NOMO-1 treated with dmso at 0.1 percent for 144 hours (cell line): ENCODE results near the gene CMTM1.

Experiments used
- DNase-seq: peaks from one replicate; lab custom pipeline; 2025; ENCODE audit not compliant: unreplicated experiment; lab: John Stamatoyannopoulos, UW

The CMTM1 gene

GRCh38 chr16:66566051-66566901 is at the start of gene CMTM1:
TSS of gene CMTM1 (plus strand) at chr16:66566439. CDS start at chr16:66566514, 75 bp downstream.
- DNase-seq: no peak

GRCh38 chr16:66516509-66516807 is 49.8 kb upstream of the CMTM1 start:
- no peak for DNase-seq

- peak; percentile 96 for DNase-seq
Observed at GRCh38 chr16:66516808-66517585, 49.2 kb upstream of the CMTM1 start.

- no peak for DNase-seq
Observed at GRCh38 chr16:66517586-66518263, 48.5 kb upstream of the CMTM1 start.

- DNase-seq: no peak
Observed at GRCh38 chr16:66519482-66520373, 46.5 kb upstream of the CMTM1 start.

GRCh38 chr16:66520406-66521170 is 45.7 kb upstream of the CMTM1 start:
- DNase-seq: peak; percentile 48

- no peak for DNase-seq
Observed at GRCh38 chr16:66521252-66521713, 45.0 kb upstream of the CMTM1 start.

- peak; percentile 65 for DNase-seq
Observed at GRCh38 chr16:66521951-66522771, 44.1 kb upstream of the CMTM1 start.

GRCh38 chr16:66522816-66523590 is 43.2 kb upstream of the CMTM1 start:
- no peak for DNase-seq

GRCh38 chr16:66523861-66524354 is 42.3 kb upstream of the CMTM1 start:
- peak; percentile 78 for DNase-seq

GRCh38 chr16:66524601-66525164 is 41.6 kb upstream of the CMTM1 start:
- peak; percentile 98 for DNase-seq

- no peak for DNase-seq
Observed at GRCh38 chr16:66525396-66526180, 40.7 kb upstream of the CMTM1 start.

GRCh38 chr16:66528294-66528693 is 37.9 kb upstream of the CMTM1 start:
- no peak for DNase-seq

- DNase-seq: no peak
Observed at GRCh38 chr16:66529475-66529874, 36.8 kb upstream of the CMTM1 start.

- DNase-seq: no peak
Observed at GRCh38 chr16:66534376-66534799, 31.9 kb upstream of the CMTM1 start.

- no peak for DNase-seq
Observed at GRCh38 chr16:66536525-66536924, 29.7 kb upstream of the CMTM1 start.

- no peak for DNase-seq
Observed at GRCh38 chr16:66537236-66537635, 29.0 kb upstream of the CMTM1 start.
